Peyer's patch (tissue), 4 donors: ENCODE data around the gene GSTA1. TPM values are rescaled to one million over a fixed set of nuclear protein-coding genes. Genes with fewer than 3 reads are reported as not detected.
A peak's percentile ranks its signal among the peaks of the same experiment; 100 is the strongest.
"Not testable (repeated sequence)": the region's sequence is repeated elsewhere in the genome, so short reads cannot be mapped to it uniquely, and the experiment has no call there.

Experiments
- DNase-seq, 3 donors: peaks; one replicate each; pipeline ENCODE4 v3.0.0-alpha.2; 2017 to 2019
- H3K27ac ChIP-seq, 4 donors: fragments of 200-600 bp; sonication (generic); one replicate each; pipeline ENCODE4 v1.5.1; 2016 to 2019
- H3K27me3 ChIP-seq, 2 donors: fragments of 200-600 bp; sonication (generic); one replicate each; pipeline ENCODE4 v1.5.1; 2019
- H3K36me3 ChIP-seq, 3 donors: fragments of 200-600 bp; sonication (generic); one replicate each; pipeline ENCODE4 v1.5.1; 2016 to 2019
- H3K4me1 ChIP-seq, 4 donors: fragments of 200-600 bp; sonication (generic); one replicate each; pipeline ENCODE4 v1.5.1; 2016 to 2019
- H3K4me3 ChIP-seq, 4 donors: fragments of 200-600 bp; sonication (generic); 1 replicate in 3 of 4; 2 replicates in 1 of 4; pipeline ENCODE4 v1.5.1; 2016 to 2019; ENCODE audit warnings: mild to moderate bottlenecking in 1 of 4
- H3K9me3 ChIP-seq, 4 donors: fragments of 200-600 bp; sonication (generic); one replicate each; pipeline ENCODE4 v1.5.1; 2016 to 2019; ENCODE audit warnings: mild to moderate bottlenecking in 1 of 4
- POLR2A ChIP-seq, 2 donors: fragments of 450-650 bp; IDR thresholded peaks; one replicate each; pipeline ENCODE4 v1.5.1; 2017; ENCODE audit warnings: antibody characterized with exemption in 2 of 2, mild to moderate bottlenecking in 2 of 2, moderate library complexity in 2 of 2
- total RNA-seq, 4 donors: library from RNA; depleted of rRNA; stranded (reverse); fragments of >200 nt; gene quantifications; one replicate each; pipeline ENCODE4 v1.1.0, GENCODE V29; 2016
- TF ChIP-seq, protein P1 (sequence below), 6 experiments: fragments of 450-650 bp in 4 of 6; fragments of 200-600 bp in 2 of 6; sonication (generic) in 1 of 6; IDR thresholded peaks; one replicate each; pipeline ENCODE4 v1.5.1; 2017 to 2019; ENCODE audit warnings: antibody characterized with exemption in 6 of 6, mild to moderate bottlenecking in 3 of 6, moderate library complexity in 1 of 6

The GSTA1 gene
- total RNA-seq, 4 donors from 2014 or later = 222 to 1,400 (median 545) TPM

DNA sequence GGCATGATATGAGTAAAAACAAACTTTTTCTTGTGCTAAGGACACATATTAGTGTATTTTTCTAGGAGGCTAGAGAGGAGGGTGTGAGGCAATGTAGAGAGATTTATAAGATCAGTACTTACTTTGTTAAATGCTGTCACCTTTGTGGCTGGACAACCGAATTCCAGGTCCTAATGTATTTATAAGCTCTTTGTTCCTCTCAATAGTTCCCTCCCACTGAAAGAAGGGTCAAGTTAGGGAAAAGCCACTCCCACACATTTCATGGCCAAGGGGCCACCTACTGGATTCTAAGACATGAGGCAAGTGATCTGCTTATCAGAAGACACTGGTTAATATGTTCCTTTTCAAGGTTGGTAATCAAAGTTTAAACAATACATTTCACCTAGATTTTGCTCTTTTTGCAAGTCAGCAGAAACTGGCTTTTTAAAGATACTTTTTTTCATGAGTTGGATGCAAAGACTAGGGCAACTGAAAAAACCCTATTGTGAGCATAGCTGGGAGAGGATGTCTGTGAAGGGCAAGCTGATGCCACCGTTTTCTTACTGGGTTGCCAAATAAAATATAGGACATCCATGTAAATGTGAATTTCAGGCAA is 40.2 kb downstream of the GSTA1 start, which contains the start of gene GSTA2:
GSTA2 (minus strand) TSS at position 154 of the 595 bp plus-strand sequence. CDS start 5,528 bp downstream, outside the sequence.
- Histone ChIP-seq H3K27ac (peak within 1 kb of the TSS in 1 of 4 donors; percentile 49), H3K4me3 (peak within 1 kb of the TSS in 2 of 4 donors; percentile 26 to 42)
- peak in 1 of 3 donors; percentile 57 for DNase-seq
- not testable (repeated sequence) for H3K36me3 ChIP-seq, H3K9me3 ChIP-seq, H3K27me3 ChIP-seq, H3K4me1 ChIP-seq
- TF ChIP-seq, protein P1, sequence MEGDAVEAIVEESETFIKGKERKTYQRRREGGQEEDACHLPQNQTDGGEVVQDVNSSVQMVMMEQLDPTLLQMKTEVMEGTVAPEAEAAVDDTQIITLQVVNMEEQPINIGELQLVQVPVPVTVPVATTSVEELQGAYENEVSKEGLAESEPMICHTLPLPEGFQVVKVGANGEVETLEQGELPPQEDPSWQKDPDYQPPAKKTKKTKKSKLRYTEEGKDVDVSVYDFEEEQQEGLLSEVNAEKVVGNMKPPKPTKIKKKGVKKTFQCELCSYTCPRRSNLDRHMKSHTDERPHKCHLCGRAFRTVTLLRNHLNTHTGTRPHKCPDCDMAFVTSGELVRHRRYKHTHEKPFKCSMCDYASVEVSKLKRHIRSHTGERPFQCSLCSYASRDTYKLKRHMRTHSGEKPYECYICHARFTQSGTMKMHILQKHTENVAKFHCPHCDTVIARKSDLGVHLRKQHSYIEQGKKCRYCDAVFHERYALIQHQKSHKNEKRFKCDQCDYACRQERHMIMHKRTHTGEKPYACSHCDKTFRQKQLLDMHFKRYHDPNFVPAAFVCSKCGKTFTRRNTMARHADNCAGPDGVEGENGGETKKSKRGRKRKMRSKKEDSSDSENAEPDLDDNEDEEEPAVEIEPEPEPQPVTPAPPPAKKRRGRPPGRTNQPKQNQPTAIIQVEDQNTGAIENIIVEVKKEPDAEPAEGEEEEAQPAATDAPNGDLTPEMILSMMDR (IDR thresholded peaks at IDR 0.05) = peak in 3 of 6 experiments; percentile 35 to 54 (median 49)
- peak in 1 of 2 donors; percentile 23 for TF ChIP-seq POLR2A (IDR thresholded peaks at IDR 0.05)

DNA sequence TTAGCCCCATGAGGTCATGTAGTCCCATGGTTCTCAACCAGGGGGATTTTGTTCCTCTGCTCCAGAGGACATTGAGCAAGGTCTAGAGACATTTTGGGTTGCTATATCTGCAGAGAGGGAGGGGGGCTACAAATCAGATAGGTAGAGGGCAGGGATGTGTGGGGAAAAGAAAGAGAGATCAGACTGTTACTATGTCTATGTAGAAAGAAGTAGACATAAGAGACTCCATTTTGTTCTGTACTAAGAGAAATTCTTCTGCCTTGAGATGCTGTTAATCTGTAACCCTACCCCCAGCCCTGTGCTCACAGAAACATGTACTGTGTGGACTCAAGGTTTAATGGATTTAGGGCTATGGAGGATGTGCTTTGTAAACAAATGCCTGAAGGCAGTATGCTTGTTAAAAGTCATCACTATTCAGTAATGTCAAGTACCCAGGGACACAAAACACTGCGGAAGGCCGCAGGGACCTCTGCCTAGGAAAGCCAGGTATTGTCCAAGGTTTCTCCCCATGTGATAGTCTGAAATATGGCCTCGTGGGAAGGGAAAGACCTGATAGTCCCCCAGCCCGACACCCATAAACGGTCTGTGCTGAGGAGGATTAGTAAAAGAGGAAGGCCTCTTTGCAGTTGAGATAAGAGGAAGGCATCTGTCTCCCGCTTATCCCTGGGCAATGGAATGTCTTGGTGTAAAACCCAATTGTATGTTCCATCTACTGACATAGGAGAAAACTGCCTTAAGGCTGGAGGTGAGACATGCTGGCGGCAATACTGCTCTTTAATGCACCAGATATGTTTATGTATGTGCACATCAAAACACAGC is 41.7 kb downstream of the GSTA1 start:
- DNase-seq, H3K27me3 ChIP-seq, H3K36me3 ChIP-seq, H3K4me1 ChIP-seq, H3K9me3 ChIP-seq: not testable (repeated sequence)
- peak overlapping the region in 1 of 4 donors; percentile 43 for H3K27ac ChIP-seq
- H3K4me3 ChIP-seq = peak overlapping the region in 2 of 4 donors; percentile 14 to 26

DNA sequence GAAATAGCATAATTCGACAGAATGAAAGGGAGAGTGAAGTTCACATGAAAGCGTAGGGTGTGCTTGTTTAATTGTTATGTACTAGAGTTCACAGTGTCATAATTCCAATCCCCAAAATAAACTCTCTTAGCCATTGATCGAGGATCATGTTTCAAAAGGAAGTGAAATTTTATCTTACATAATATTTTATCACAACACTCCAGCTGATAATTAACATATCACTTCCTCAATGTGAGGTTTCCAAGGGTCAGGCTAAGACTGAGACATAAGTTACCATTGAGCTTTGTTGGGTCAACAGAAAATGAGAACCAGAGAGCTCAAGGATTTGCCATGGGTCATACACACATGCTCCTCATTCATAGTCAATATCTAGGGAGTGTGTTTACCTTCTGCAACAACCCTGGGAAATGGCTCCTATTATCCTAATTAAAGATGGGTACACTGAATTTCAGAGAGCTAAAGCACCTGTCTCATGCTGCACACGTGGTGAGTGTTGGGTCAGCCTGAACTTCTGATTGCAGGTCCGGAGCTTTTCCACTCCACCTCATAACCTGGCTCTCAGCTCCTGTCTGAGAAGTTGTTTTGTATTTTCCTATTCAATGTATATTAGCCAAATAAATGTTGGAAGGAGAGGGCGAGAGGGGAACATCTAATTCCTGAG is 43.4 kb downstream of the GSTA1 start:
- H3K4me3 ChIP-seq = no peak overlapping the region

DNA sequence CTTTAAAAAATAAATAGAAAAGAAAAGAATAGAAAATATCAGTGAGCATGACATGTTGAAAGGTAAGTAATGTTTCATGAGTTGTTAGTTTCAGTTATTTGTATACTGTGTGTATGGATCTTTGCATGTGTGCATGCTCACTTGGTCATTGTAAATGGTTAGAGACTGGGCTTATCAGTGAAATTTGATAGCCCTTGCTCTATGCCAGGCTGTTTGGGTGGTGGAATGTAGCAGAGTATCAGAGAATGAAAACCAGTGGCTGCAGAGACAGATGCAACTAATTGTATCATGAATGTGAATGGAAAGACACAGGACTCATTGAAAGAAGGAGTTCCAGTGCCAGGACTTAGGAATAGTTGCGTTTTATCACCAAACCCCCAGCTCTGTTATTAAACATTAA is 44.5 kb downstream of the GSTA1 start:
- H3K27me3 ChIP-seq = no peaks in the 10 kb centered on the region
- no peak for TF ChIP-seq POLR2A (IDR thresholded peaks at IDR 0.05)
- TF ChIP-seq, protein P1 (IDR thresholded peaks at IDR 0.05) = no peak
- no peak for DNase-seq
- H3K4me1 ChIP-seq = peaks cover 0 to 4% (median 0%) of the 10 kb centered on the region in 4 donors
- H3K4me3 ChIP-seq = no peak overlapping the region
- H3K9me3 ChIP-seq = no peaks in the 10 kb centered on the region
- no peaks in the 10 kb centered on the region for H3K36me3 ChIP-seq
- no peak overlapping the region for H3K27ac ChIP-seq

More for the DNA sequence above, 43.4 kb downstream of the GSTA1 start:
- Histone ChIP-seq H3K36me3 (no peaks in the 10 kb centered on the region), H3K27me3 (no peaks in the 10 kb centered on the region), H3K9me3 (no peaks in the 10 kb centered on the region), H3K27ac (peak overlapping the region in 2 of 4 donors; percentile 22 to 36), H3K4me1 (peaks cover 0 to 4% (median 0%) of the 10 kb centered on the region in 4 donors)
- no peak for DNase-seq
- TF ChIP-seq, protein P1 (IDR thresholded peaks at IDR 0.05) = no peak
- TF ChIP-seq POLR2A (IDR thresholded peaks at IDR 0.05) = no peak

DNA sequence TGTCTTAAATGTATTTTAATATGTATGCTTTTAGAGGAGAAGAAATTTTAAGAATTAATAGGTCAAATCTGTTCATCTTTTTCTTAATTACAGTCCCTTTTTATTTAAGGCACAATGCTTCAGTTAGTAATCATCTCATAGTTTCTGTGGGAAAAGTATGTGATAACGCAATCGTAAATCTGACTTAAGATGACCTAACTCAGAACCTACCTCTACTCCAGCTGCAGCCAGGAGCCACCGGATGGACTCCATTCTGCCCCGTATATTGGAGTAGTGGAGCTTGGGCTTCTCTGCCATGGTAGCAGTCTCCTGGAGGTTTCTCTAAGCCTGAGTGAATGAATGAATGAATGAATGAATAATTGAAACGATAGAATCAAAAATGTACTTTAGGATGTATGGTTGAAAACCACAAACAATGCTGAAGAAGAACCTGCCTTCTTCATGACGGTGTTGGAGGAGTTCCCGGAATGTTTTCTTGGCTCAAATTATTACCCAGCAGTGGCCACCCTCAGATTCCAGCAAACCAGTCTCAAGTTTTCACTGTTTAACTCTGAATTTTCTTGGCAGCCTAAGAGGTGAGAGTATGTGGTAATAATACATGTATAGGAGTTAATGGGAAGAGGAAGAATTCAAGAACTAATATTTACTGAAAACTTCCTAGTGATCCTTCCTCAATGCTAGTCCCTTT is 45.8 kb downstream of the GSTA1 start:
- H3K4me3 ChIP-seq, H3K4me1 ChIP-seq, DNase-seq, H3K27me3 ChIP-seq, H3K36me3 ChIP-seq, H3K27ac ChIP-seq, H3K9me3 ChIP-seq: not testable (repeated sequence)

DNA sequence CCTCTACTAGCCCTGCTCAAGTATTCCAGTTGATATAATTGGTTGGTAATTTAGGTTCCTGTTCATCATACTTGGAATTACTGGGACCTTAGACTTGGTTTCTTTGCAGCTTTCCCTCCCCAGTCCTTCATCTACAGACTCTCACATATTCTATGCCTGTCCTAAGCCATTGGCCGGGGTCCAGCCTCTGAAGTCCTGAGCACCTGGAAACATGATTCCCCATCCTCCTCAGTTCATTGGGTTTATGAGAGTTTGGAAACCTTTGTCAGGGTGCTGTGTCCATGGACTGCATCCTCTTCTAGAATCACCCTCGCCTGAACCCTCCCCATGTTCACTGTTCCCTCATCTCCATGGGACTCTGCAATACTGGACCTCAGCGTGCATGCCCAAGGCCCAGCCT is 49.2 kb downstream of the GSTA1 start:
- no peak for DNase-seq
- Histone ChIP-seq H3K36me3 (peaks cover 0 to 5% (median 0%) of the 10 kb centered on the region in 3 donors), H3K4me3 (no peak overlapping the region), H3K27me3 (no peaks in the 10 kb centered on the region), H3K9me3 (no peaks in the 10 kb centered on the region), H3K27ac (no peak overlapping the region), H3K4me1 (no peaks in the 10 kb centered on the region)
- TF ChIP-seq, protein P1 (IDR thresholded peaks at IDR 0.05) = no peak
- no peak for TF ChIP-seq POLR2A (IDR thresholded peaks at IDR 0.05)

DNA sequence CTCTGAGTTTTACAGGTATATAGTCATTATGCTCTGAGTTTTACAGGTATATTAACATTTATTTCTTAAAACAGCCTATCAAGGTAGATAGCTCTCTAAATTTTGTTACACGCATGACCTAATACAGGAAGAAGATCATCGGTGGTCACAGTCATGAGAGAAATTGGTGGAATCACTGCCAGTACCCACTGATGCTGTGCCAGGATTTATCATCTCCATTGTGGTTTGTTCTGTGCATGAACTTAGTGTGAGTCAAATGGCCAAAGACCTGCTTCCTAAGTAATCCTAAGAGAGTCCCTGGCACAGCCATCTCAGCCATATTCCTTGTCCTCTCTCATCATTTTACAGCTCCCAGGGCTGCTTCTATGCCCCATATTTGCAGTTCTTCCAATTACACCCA is 50.5 kb downstream of the GSTA1 start:
- not testable (repeated sequence) for H3K9me3 ChIP-seq, H3K4me3 ChIP-seq, DNase-seq, H3K36me3 ChIP-seq, H3K27ac ChIP-seq, H3K27me3 ChIP-seq, H3K4me1 ChIP-seq
